A673 (cell line): ENCODE data around the gene LBH.

Source experiments
- EZH2 ChIP-seq: fragments of 200-600 bp; sonication (generic); IDR thresholded peaks from 2 replicates; pipeline ENCODE4 v1.6.1; 2017; ENCODE audit warnings: borderline replicate concordance, low read depth, mild to moderate bottlenecking, mixed read lengths, antibody characterized with exemption, low read length; ENCODE audit not compliant: poor library complexity, severe bottlenecking
- TF ChIP-seq, protein P1 (sequence below): fragments of 300-800, 200-600 bp; sonication (generic); conservative IDR thresholded peaks from 2 replicates; pipeline ENCODE4 v1.5.1; 2017; ENCODE audit warnings: low read depth, mild to moderate bottlenecking, antibody characterized with exemption, low read length, moderate library complexity, mixed read lengths

DNA sequence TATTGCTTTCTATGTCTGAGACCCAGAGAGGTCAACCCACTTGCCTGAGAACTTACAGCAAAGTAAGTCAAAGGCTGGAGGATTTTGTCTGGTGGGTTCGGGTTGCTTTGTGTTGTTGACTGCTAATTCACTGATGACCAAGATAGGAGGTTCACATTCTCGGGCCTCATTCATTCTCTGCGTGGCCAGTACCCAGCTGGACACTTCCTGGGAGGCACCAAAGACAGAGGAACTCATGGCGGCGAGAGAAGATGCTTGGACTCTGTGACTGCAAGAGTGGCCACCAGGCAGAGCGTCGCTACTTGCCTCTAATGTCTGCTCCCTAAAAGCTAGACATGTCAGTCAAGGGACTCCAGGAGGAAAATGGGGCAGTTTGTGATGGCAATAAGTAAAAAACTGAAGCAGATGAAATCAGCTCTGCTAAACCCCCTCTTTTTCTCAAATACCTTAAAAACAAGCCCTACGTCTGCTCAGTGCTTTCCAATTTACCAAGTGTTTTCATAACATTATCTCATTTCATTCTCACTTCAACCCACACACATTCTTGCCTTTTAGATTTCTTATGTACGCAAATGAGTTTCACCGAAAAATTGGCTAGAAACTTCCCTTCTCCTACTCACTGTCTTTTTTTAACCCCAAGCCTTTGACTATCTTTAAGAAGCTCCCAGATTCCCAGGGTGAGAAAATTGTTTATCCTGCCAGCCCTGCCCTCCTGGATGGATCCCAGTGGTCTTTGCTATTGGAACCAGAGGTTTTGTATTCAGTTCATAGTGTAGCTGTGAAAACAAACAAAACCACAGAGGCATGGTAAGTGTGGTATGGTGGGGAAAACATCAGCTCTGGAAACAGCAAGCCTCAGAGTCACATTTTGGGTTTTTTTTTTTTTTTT, 4.9 kb upstream of the LBH start:
- TF ChIP-seq, protein P1, sequence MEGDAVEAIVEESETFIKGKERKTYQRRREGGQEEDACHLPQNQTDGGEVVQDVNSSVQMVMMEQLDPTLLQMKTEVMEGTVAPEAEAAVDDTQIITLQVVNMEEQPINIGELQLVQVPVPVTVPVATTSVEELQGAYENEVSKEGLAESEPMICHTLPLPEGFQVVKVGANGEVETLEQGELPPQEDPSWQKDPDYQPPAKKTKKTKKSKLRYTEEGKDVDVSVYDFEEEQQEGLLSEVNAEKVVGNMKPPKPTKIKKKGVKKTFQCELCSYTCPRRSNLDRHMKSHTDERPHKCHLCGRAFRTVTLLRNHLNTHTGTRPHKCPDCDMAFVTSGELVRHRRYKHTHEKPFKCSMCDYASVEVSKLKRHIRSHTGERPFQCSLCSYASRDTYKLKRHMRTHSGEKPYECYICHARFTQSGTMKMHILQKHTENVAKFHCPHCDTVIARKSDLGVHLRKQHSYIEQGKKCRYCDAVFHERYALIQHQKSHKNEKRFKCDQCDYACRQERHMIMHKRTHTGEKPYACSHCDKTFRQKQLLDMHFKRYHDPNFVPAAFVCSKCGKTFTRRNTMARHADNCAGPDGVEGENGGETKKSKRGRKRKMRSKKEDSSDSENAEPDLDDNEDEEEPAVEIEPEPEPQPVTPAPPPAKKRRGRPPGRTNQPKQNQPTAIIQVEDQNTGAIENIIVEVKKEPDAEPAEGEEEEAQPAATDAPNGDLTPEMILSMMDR = no peak
- no peak for TF ChIP-seq EZH2
